HG03457 (cell line): ENCODE data around the gene SORL1.
"Not testable (repeated sequence)": the region's sequence is repeated elsewhere in the genome, so short reads cannot be mapped to it uniquely, and the experiment has no call there.

Experiments
- ATAC-seq: cut with Tn5 transposase; IDR thresholded peaks from one replicate; pipeline ENCODE4 v1.9.1; 2021; ENCODE audit warnings: moderate number of reproducible peaks; ENCODE audit not compliant: unreplicated experiment

SORL1 gene

DNA sequence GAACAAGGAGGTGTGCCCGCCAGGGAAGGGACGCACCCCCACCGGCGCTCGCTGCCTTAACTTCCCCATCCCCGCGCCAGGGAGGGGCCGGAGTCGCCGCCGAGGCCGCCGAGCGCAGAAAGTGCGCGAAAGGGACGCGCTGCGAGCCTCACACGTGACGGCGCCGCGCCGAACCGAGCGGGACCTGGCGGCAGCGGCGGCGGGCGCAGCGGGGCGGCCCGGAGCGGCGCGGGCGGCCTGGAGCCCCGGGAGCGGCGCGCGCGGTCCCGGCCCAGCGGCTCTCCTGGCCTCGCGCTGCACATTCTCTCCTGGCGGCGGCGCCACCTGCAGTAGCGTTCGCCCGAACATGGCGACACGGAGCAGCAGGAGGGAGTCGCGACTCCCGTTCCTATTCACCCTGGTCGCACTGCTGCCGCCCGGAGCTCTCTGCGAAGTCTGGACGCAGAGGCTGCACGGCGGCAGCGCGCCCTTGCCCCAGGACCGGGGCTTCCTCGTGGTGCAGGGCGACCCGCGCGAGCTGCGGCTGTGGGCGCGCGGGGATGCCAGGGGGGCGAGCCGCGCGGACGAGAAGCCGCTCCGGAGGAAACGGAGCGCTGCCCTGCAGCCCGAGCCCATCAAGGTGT is at the start of gene SORL1:
SORL1 (plus strand) TSS at position 329 of the 623 bp plus-strand sequence; CDS start at position 347, 18 bp downstream.
- ATAC-seq, result no peak

- no peak for ATAC-seq
These were observed 46.5 kb upstream of the SORL1 start for GRCh38 chr11:121405646-121406045.

GRCh38 chr11:121406291-121406690 is 45.8 kb upstream of the SORL1 start:
- ATAC-seq, result no peak

DNA sequence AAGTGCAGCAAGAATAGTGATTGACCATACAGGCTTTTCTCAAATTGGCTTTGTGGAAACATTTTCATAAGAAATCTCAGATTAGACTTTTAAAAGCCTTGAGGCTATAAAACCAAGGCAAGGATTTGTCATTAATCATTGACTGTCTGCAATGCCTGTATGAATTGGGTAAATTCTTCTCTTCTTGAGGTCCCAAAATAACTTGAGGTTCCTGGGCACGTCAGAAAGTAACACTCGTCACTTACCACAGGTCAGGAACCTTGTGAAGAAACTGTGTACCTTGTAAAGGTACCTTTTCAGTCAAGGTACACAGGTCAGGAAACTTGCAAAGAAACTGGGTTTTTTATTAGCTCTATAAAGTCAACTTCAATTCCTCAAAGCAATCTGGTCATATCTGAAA is 43.3 kb upstream of the SORL1 start:
- ATAC-seq, result no peak

GRCh38 chr11:121410041-121410440 is 42.1 kb upstream of the SORL1 start:
- not testable (repeated sequence) for ATAC-seq

GRCh38 chr11:121411330-121411729 is 40.8 kb upstream of the SORL1 start:
- not testable (repeated sequence) for ATAC-seq

- ATAC-seq, result no peak
These were observed 40.0 kb upstream of the SORL1 start for GRCh38 chr11:121412000-121412587.

DNA sequence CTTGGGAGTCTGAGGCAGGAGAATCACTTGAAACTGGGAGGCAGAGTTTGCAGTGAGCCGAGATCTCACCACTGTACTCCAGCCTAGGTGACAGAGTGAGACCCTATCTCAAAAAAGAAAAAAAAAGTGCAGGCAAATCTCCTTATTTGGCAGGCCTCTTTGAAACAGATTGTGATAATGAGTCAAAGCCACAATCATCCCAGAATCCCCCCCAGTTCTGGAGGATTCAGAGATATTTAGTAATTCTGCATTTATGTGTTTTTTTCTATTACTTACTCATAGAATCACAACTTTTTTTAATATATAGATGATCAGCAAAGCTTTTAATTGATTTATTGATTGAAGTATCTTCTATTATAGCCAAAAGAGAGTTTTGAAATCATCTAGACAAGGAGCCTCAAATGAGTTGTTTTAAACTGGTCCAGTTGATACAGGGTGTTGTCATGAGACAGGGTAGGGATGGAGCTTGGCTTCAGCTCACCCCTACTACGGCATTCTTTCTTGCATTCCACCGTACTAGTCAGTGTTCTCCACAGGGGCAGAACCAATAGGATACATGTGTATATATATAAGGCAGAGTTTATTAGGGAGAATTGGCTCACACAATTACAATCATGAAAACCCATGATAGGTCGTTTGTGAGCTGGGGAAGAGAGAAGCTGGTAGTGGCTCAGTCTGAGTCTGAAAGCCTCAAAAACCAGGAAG is 39.3 kb upstream of the SORL1 start:
- ATAC-seq, result no peak

- no peak for ATAC-seq
These were observed 37.8 kb upstream of the SORL1 start for GRCh38 chr11:121414141-121414913.

GRCh38 chr11:121415856-121416255 is 36.3 kb upstream of the SORL1 start:
- no peak for ATAC-seq

DNA sequence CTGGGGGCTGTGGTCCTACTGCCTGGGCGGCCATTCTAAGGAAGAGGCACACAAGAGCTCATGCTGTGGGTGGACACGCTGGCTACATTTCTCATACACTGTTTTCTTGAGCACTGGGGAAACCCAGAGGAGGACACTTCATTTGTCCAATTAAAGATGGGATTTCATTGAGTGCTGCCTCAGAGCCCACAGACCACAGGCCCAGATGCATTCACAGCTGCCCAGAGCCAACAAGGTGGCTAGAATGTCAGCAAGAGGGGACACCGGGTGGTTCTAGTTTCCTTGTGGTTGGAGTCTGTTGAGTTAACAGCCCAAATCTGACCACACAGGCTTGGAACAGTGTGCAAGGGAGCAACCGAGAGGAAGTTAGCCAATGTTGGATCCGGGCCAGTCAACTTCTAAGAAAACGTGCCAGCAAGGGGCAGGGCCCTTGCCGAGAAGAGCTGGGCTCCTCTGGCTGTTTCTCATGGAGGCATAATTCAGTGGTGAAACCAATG is 35.0 kb upstream of the SORL1 start:
- peak; percentile 65 for ATAC-seq

DNA sequence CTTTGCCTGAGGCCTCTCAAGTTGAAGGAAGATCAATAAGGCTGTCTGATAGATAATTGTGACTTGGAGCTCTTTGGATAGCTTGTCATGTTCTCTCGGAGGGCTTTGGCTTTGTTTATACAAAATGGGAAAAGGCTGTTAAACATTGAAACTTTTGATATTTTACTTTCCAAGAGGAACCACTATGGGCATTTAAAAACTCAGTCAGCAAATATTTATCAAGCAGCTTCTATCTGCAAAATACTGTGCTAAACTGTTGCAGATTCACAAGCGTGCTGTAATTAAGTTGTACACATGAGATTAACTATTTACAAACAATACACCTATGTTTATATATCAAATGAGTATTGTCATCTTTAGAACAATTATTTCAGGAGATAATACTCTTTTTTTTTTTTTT is 34.5 kb upstream of the SORL1 start:
- no peak for ATAC-seq

DNA sequence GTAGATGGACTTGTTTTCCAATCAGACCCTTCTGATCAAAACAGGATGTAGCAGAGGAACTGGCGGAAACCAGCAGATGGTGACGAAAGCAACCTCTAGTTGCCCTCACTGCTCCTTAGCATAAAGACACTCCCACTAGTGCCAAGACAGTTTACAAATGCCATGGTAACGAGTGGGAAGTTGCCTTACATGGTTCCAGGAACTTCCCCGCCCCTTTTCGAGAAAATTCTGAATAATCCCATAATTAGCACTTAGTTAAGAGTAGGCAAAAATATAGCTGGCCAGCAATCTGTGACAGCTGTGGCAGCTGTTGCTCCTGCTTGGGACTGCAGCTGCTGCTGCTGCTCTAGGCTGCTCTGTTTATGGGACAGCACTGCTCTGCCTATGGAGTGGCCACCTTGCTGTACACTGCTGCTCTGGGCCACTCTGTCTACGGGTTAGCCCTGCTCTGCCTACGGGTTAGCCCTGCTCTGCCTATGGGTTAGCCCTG is 33.4 kb upstream of the SORL1 start:
- no peak for ATAC-seq

- ATAC-seq, result no peak
These were observed 32.3 kb upstream of the SORL1 start for GRCh38 chr11:121419836-121420235.

- no peak for ATAC-seq
These were observed 31.7 kb upstream of the SORL1 start for GRCh38 chr11:121420398-121420797.

DNA sequence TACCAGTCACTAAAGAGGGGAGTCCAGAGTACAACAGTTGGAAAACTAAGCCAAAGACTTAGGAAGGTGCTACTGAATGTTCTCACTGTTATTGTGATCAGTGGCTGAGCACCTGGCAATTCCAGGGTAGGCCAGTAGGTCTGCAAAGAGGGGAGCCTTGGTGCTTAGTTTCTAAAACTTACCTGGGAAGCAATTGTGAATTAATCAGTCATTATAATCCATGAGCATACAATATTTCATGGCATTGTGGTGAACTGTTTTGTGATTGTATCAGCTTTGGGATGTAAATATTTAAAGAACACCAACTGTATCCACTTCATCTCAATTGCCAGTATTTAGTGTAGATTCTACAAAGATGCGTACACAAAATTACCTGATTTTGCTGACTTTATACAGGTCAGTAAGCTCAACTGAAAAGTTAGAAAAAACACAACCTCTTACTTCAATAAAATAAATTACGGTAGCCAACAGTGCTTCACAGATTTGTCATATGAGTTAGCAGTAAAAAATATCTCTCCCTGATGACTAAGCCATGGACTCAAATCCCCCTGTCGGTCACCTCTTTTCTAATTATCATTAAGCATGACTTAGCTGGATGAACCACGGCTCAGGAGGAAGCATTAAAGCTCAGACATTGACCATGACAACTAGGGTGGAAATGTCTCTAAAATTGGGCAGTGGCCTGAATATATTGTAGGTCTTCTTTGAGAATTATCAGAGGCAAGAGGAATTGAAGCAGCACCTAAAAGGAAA is 30.8 kb upstream of the SORL1 start:
- ATAC-seq, result no peak

GRCh38 chr11:121422675-121423074 is 29.4 kb upstream of the SORL1 start:
- ATAC-seq, result no peak

DNA sequence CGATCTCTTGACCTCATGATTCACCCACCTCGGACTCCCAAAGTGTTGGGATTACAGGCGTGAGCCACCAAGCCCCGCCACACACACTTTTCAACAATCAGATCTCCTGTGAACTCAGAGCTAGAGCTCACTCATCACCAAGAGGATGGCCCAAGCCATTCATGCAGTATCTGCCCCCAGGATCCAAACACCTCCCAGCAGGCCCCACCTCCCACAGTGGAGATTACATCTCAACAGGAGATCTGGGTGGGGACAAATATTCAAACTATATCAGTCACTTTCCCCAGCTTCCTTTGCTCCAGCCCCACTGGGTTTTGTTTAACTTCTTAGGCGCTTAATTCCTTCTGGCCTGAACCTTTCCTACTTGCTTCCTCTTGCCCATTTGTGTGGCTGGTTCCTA is 26.3 kb upstream of the SORL1 start:
- no peak for ATAC-seq

GRCh38 chr11:121426476-121427399 is 25.4 kb upstream of the SORL1 start:
- no peak for ATAC-seq

- ATAC-seq, result no peak
These were observed 24.7 kb upstream of the SORL1 start for GRCh38 chr11:121427400-121427744.
